RWPE1 (cell line): Measurements from ENCODE around the gene OGDH.
A peak's percentile ranks its signal among the peaks of the same experiment; 100 is the strongest.

ENCODE experiments used
- CTCF ChIA-PET: fragments of 350-600 bp; sonication (Branson Sonifier 250); formaldehyde crosslinking; extraction: SDS; loops from one replicate; lab custom pipeline; 2021; lab: Yijun Ruan, JAX
- POLR2A ChIA-PET: fragments of 400-600 bp; formaldehyde crosslinking; extraction: SDS; loops from one replicate; lab custom pipeline; 2020; ENCODE audit warnings: antibody characterized with exemption; ENCODE audit not compliant: low non-redundant PET; lab: Yijun Ruan, JAX
- DNase-seq: peaks from one replicate; pipeline ENCODE4 v3.0.0; 2012; ENCODE audit warnings: low spot score
- H3K27ac ChIP-seq: fragments of 450-650 bp; 2 replicates; pipeline ENCODE4 v1.5.1; 2017
- CTCF ChIP-seq: fragments of 450-650 bp; conservative IDR thresholded peaks from 2 replicates; pipeline ENCODE4 v1.5.1; 2017; ENCODE audit warnings: low read depth, mild to moderate bottlenecking

OGDH gene

GRCh38 chr7:44622342-44623151 lies 16.1 kb downstream of the OGDH start:
- H3K27ac ChIP-seq, result peak overlapping the region; percentile 24
- peak; percentile 24 for DNase-seq
- CTCF ChIA-PET, result no interaction called here
- no peak for TF ChIP-seq CTCF
- POLR2A ChIA-PET, result no interaction called here

DNA sequence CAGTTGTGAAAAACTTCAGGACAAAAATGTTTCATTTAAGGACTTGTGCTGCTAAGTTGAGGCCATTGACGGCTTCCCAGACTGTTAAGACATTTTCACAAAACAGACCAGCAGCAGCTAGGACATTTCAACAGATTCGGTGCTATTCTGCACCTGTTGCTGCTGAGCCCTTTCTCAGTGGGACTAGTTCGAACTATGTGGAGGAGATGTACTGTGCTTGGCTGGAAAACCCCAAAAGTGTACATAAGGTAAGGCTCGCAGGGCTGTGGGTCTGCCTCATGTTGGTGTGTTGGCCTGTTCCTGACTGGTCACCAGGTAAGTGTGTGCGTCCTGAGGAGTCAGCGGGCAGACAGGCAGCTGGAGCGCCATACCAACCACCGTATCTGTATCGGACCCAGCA lies 17.9 kb downstream of the OGDH start:
- no peak for DNase-seq
- ChIA-PET POLR2A (interaction anchor here (0.5 kb wide), 1 partner anchor 13 kb away, joined by 3 read pairs; no protein-coding TSS in a partner anchor), CTCF (no interaction called here)
- TF ChIP-seq CTCF, result no peak
- 0 out of 2 replicates have a peak overlapping the region, but pooled peaks have one; percentile 15 for H3K27ac ChIP-seq

GRCh38 chr7:44625526-44626471 lies 19.4 kb downstream of the OGDH start:
- H3K27ac ChIP-seq, result no peak overlapping the region
- no peak for DNase-seq
- POLR2A ChIA-PET, result no interaction called here
- CTCF ChIA-PET, result no interaction called here
- no peak for TF ChIP-seq CTCF

DNA sequence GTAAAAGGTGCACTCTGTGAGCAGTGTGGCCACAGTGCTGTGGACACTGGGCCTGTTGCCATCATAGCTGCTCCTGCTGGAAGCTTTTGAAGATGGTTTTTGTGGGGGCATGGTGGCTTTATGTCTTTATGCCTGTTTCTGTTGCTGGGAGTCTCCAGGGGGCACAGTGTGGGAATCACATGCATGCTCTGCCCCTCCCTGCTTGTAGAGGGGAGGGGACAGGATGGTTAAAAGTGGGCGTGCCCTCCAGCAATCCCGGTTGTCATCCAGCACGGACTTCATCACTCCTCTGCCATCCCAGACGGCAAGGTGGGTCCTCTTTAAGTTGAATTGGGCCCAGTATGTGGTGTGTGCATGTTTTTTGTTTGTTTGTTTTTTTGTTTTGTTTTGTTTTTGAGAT lies 20.2 kb downstream of the OGDH start:
- CTCF ChIA-PET, result no interaction called here
- DNase-seq, result no peak
- H3K27ac ChIP-seq, result peak overlapping the region; percentile 33
- TF ChIP-seq CTCF, result no peak
- POLR2A ChIA-PET, result no interaction called here

GRCh38 chr7:44629829-44630522 lies 23.5 kb downstream of the OGDH start:
- POLR2A ChIA-PET, result no interaction called here
- no peak for TF ChIP-seq CTCF
- no peak for DNase-seq
- peak overlapping the region; percentile 40 for H3K27ac ChIP-seq
- CTCF ChIA-PET, result no interaction called here
